Immature natural killer cell (primary cell): ENCODE data around the gene RPRD1A. TPM values are rescaled to one million over a fixed set of nuclear protein-coding genes. Genes with fewer than 3 reads are reported as not detected.
"Not testable (repeated sequence)": the region's sequence is repeated elsewhere in the genome, so short reads cannot be mapped to it uniquely, and the experiment has no call there.

Experiments used
- DNase-seq, 3 donors: peaks; one replicate each; pipeline ENCODE4 v3.0.0; 2022; ENCODE audit warnings: mixed read lengths in 1 of 3
- H3K27ac Mint-ChIP-seq, 6 donors: one replicate each; pipeline ENCODE4 v1.8.0; 2020; ENCODE audit warnings: mixed read lengths in 6 of 6, mild to moderate bottlenecking in 5 of 6, inconsistent platforms in 4 of 6, moderate library complexity in 3 of 6
- H3K27me3 Mint-ChIP-seq, 3 donors: one replicate each; pipeline ENCODE4 v1.8.0; 2020 to 2021; ENCODE audit warnings: low read depth in 3 of 3, mild to moderate bottlenecking in 3 of 3, mixed read lengths in 3 of 3, moderate library complexity in 3 of 3, inconsistent platforms in 1 of 3
- H3K36me3 Mint-ChIP-seq, 3 donors: one replicate each; pipeline ENCODE4 v1.8.0; 2020; ENCODE audit warnings: mixed read lengths in 3 of 3, inconsistent platforms in 2 of 3, mild to moderate bottlenecking in 2 of 3
- H3K4me1 Mint-ChIP-seq, 2 donors: one replicate each; pipeline ENCODE4 v1.8.0; 2020; ENCODE audit warnings: inconsistent platforms in 2 of 2, mild to moderate bottlenecking in 2 of 2, mixed read lengths in 2 of 2, moderate library complexity in 1 of 2
- H3K4me3 Mint-ChIP-seq, 5 donors: one replicate each; pipeline ENCODE4 v1.8.0; 2020; ENCODE audit warnings: mild to moderate bottlenecking in 5 of 5, mixed read lengths in 5 of 5, inconsistent platforms in 3 of 5, moderate library complexity in 3 of 5
- H3K9me3 Mint-ChIP-seq, 6 donors: one replicate each; pipeline ENCODE4 v1.8.0; 2020; ENCODE audit warnings: mild to moderate bottlenecking in 6 of 6, mixed read lengths in 6 of 6, inconsistent platforms in 4 of 6, moderate library complexity in 3 of 6
- polyA plus RNA-seq, 3 donors: library from polyadenylated mRNA; unstranded; fragments of 300-500 nt; fragmentation: Illumina TruSeq; gene quantifications; one replicate each; pipeline ENCODE4 v1.2.3, GENCODE V29; 2021

RPRD1A gene
- 10 to 100 TPM in 1 of 3 donors, 1 to 10 TPM in 2; 6.3 to 11.0 (median 7.4) TPM for polyA plus RNA-seq

DNA sequence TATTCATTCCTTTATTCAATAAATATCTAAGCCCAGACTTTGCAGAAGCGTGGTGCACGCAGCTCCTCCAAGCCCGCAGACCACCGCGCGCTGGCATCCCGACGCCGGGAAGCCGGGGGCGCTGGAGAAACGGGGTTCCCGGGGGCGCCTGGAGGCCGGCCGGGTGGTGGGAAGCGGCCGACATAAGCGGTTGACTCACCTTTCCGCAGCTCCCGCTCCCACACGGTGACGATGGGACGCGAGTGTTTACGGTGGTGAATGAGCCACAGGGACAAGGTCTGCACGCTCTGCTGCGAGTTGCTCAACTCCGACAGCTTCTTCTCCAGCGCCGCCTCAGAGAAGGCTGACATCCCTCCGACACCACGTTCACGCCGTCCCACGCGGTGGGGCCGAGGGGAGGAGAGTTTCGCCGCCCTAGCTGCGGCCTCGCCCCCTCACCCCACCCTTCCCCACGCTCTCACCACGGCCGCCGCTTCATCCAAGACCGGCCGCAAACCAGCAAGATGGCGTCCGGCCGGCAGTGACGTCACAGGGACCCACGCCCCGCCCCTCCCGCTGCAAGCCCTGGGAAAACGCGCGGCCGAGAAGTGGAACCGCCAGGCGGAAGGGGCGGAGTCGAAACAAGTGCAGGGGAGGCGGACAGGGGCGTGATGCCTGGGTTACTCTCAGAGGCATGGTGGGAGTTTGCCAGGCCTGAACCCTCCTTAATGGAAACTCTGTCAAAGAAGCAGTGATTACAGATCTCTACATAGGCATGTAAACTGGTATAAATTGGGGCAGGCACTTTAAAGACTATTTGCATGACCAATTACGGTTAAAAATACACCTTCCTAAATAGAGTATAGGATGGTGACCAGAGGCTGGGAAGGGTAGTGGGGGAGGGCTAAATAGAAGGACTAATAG is at the start of gene RPRD1A:
Gene RPRD1A (minus strand): TSS at position 505 of the 903 bp plus-strand sequence. CDS start 155 bp downstream, at position 350.
- peaks cover 5 to 12% (median 8%) of the 10 kb centered on the region in 3 donors for H3K27me3 Mint-ChIP-seq
- peaks cover 26 to 38% of the 10 kb centered on the region in 2 donors for H3K4me1 Mint-ChIP-seq
- H3K4me3 Mint-ChIP-seq: peak within 1 kb of the TSS; percentile 90 to 98 (median 95)

GRCh38 chr18:36116771-36117170 is 49.4 kb upstream of the RPRD1A start:
- not testable (repeated sequence) for H3K9me3 Mint-ChIP-seq, H3K4me3 Mint-ChIP-seq, H3K27ac Mint-ChIP-seq, H3K4me1 Mint-ChIP-seq, DNase-seq, H3K27me3 Mint-ChIP-seq
- peaks cover 29 to 58% (median 35%) of the 10 kb centered on the region in 3 donors for H3K36me3 Mint-ChIP-seq

More for the DNA sequence above, at the start of gene RPRD1A:
- Mint-ChIP-seq H3K9me3 (no peaks in the 10 kb centered on the region), H3K36me3 (no peaks in the 10 kb centered on the region), H3K27ac (peak within 1 kb of the TSS; percentile 79 to 97 (median 92))
- peak; percentile 97 to 98 (median 97) for DNase-seq

- Mint-ChIP-seq H3K9me3 (no peaks in the 10 kb centered on the region), H3K4me3 (no peak overlapping the region), H3K27me3 (peaks cover 0 to 2% (median 0%) of the 10 kb centered on the region in 3 donors), H3K4me1 (no peaks in the 10 kb centered on the region), H3K27ac (no peak overlapping the region), H3K36me3 (peaks cover 32 to 59% (median 43%) of the 10 kb centered on the region in 3 donors)
- no peak for DNase-seq
These were observed 47.4 kb upstream of the RPRD1A start for GRCh38 chr18:36114738-36115137.

- H3K36me3 Mint-ChIP-seq: peaks cover 37 to 61% (median 43%) of the 10 kb centered on the region in 3 donors
- H3K9me3 Mint-ChIP-seq: no peaks in the 10 kb centered on the region
- H3K4me3 Mint-ChIP-seq: no peak overlapping the region
- no peak overlapping the region for H3K27ac Mint-ChIP-seq
- no peaks in the 10 kb centered on the region for H3K4me1 Mint-ChIP-seq
- H3K27me3 Mint-ChIP-seq: peaks cover 0 to 2% (median 0%) of the 10 kb centered on the region in 3 donors
- DNase-seq: no peak
These were observed 46.9 kb upstream of the RPRD1A start for GRCh38 chr18:36114251-36114650.

GRCh38 chr18:36112302-36112701 is 44.9 kb upstream of the RPRD1A start:
- Mint-ChIP-seq H3K9me3 (no peaks in the 10 kb centered on the region), H3K4me1 (no peaks in the 10 kb centered on the region), H3K36me3 (peaks cover 40 to 59% (median 41%) of the 10 kb centered on the region in 3 donors), H3K27me3 (peaks cover 0 to 2% (median 0%) of the 10 kb centered on the region in 3 donors), H3K27ac (no peak overlapping the region), H3K4me3 (no peak overlapping the region)
- DNase-seq: no peak

GRCh38 chr18:36109737-36110136 is 42.4 kb upstream of the RPRD1A start:
- Mint-ChIP-seq H3K4me1 (no peaks in the 10 kb centered on the region), H3K4me3 (no peak overlapping the region), H3K27ac (no peak overlapping the region), H3K27me3 (peaks cover 2 to 4% (median 2%) of the 10 kb centered on the region in 3 donors), H3K9me3 (no peaks in the 10 kb centered on the region), H3K36me3 (peaks cover 30 to 42% (median 30%) of the 10 kb centered on the region in 3 donors)
- no peak for DNase-seq

DNA sequence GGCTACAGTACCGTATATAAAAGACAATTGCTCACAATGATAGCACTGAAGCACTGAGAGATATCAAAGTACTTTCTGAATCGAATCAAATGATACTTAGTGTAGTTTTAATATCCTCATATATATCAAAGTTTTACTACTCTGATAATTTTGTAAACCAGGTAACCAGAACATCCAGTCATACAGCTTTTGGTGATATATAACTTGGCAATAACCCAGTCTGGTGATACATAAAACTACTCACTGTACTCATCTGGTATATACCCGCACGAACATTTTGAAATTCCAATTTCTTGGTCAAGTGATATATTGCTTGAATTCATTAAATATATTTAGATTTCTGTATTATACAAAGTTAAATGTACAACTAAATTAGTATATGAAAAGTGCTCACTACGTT is 41.2 kb upstream of the RPRD1A start:
- DNase-seq: no peak
- Mint-ChIP-seq H3K4me3 (no peak overlapping the region), H3K27ac (no peak overlapping the region), H3K9me3 (no peaks in the 10 kb centered on the region), H3K36me3 (peaks cover 25 to 37% (median 26%) of the 10 kb centered on the region in 3 donors), H3K27me3 (peaks cover 2 to 4% (median 2%) of the 10 kb centered on the region in 3 donors), H3K4me1 (no peaks in the 10 kb centered on the region)

GRCh38 chr18:36108196-36108595 is 40.8 kb upstream of the RPRD1A start:
- no peak for DNase-seq
- peaks cover 25 to 36% (median 26%) of the 10 kb centered on the region in 3 donors for H3K36me3 Mint-ChIP-seq
- no peak overlapping the region for H3K27ac Mint-ChIP-seq
- peaks cover 2 to 4% (median 2%) of the 10 kb centered on the region in 3 donors for H3K27me3 Mint-ChIP-seq
- H3K4me1 Mint-ChIP-seq: no peaks in the 10 kb centered on the region
- no peaks in the 10 kb centered on the region for H3K9me3 Mint-ChIP-seq
- no peak overlapping the region for H3K4me3 Mint-ChIP-seq

DNA sequence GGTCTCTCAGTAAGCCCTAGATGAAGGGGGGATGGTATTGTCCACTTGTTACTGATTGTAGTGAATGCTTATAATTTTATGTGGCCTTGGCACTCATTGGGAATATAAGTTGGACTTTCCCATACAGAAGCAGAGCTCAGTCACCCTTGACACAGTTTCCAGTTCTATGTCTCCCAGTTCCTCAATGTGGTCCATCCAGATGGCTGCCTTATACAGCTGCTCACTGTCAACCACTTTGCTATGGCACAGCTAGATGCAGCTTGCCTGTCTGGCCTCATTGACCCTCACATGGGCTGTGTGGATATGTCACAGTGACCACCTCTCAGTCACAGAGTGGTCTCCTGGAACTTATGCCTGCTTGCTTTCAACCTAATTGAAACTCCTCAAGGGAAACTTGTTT is 40.1 kb upstream of the RPRD1A start:
- no peaks in the 10 kb centered on the region for H3K4me1 Mint-ChIP-seq
- H3K9me3 Mint-ChIP-seq: no peaks in the 10 kb centered on the region
- DNase-seq: no peak
- H3K36me3 Mint-ChIP-seq: peaks cover 21 to 28% (median 22%) of the 10 kb centered on the region in 3 donors
- peaks cover 2 to 4% (median 2%) of the 10 kb centered on the region in 3 donors for H3K27me3 Mint-ChIP-seq
- no peak overlapping the region for H3K27ac Mint-ChIP-seq
- H3K4me3 Mint-ChIP-seq: no peak overlapping the region

DNA sequence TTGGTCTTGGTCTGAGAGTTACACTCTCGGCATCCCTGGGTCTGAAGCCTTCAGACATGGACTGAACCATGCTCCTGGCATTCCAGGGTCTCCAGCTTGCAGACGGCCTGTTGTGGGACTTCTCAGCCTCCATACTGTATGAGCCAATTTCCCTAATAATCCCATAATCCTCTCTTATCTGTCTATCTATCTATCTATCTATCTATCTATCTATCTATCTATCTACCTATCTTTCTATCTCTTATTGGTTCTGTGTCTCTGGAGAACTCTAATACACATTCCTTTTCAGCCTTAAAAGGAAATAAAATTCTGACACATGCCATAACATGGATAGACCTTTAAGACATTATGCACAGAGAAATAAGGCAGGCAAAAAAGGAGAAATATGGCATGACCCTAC is 37.4 kb upstream of the RPRD1A start:
- Mint-ChIP-seq H3K36me3 (peaks cover 5 to 10% (median 9%) of the 10 kb centered on the region in 3 donors), H3K4me1 (no peaks in the 10 kb centered on the region), H3K27ac (no peak overlapping the region)

GRCh38 chr18:36101943-36102342 is 34.6 kb upstream of the RPRD1A start:
- H3K27ac Mint-ChIP-seq: no peak overlapping the region
- no peak for DNase-seq
- H3K4me3 Mint-ChIP-seq: no peak overlapping the region
- no peaks in the 10 kb centered on the region for H3K4me1 Mint-ChIP-seq
- no peaks in the 10 kb centered on the region for H3K36me3 Mint-ChIP-seq
- H3K27me3 Mint-ChIP-seq: peaks cover 2% of the 10 kb centered on the region in 3 donors
- H3K9me3 Mint-ChIP-seq: no peaks in the 10 kb centered on the region

More for the DNA sequence above, 37.4 kb upstream of the RPRD1A start:
- DNase-seq: no peak
- Mint-ChIP-seq H3K4me3 (no peak overlapping the region), H3K27me3 (peaks cover 2% of the 10 kb centered on the region in 3 donors), H3K9me3 (no peaks in the 10 kb centered on the region)

DNA sequence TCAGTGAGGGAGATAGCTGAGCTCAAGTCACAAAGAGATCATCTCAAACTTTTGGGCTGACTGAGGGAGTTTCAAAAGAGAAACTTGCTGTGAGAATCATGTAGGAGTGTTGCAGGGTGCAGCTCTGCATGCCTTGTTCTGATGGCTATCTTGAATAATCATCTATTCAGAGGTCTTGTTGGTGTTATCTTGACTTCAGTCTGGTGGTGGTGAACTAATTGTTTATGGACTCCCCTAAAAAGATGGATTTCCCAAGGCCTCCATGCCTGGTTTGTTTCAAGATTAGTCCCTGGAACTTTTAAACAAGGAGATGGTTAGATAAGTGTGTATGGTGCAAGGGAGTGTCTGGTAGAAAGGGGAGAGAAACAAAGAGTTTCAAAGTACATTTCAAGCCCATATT is 32.0 kb upstream of the RPRD1A start:
- Mint-ChIP-seq H3K36me3 (no peaks in the 10 kb centered on the region), H3K9me3 (no peaks in the 10 kb centered on the region), H3K27ac (no peak overlapping the region), H3K27me3 (no peaks in the 10 kb centered on the region), H3K4me1 (no peaks in the 10 kb centered on the region), H3K4me3 (no peak overlapping the region)
- DNase-seq: no peak

- DNase-seq: no peak
- H3K27me3 Mint-ChIP-seq: no peaks in the 10 kb centered on the region
These were observed 29.6 kb upstream of the RPRD1A start for GRCh38 chr18:36096955-36097354.

GRCh38 chr18:36095936-36096519 is 28.7 kb upstream of the RPRD1A start:
- H3K27me3 Mint-ChIP-seq: no peaks in the 10 kb centered on the region
- no peak overlapping the region for H3K27ac Mint-ChIP-seq
- no peaks in the 10 kb centered on the region for H3K9me3 Mint-ChIP-seq
- H3K4me1 Mint-ChIP-seq: peaks cover 9 to 13% of the 10 kb centered on the region in 2 donors
- H3K36me3 Mint-ChIP-seq: no peaks in the 10 kb centered on the region
- H3K4me3 Mint-ChIP-seq: no peak overlapping the region
- DNase-seq: peak; percentile 19 to 45 (median 26)

More at GRCh38 chr18:36096955-36097354, 29.6 kb upstream of the RPRD1A start:
- Mint-ChIP-seq H3K4me3 (no peak overlapping the region), H3K4me1 (peaks cover 9 to 13% of the 10 kb centered on the region in 2 donors), H3K36me3 (no peaks in the 10 kb centered on the region), H3K27ac (no peak overlapping the region), H3K9me3 (no peaks in the 10 kb centered on the region)
